ENCODE measurements around the gene SMIM41. TPM values are rescaled to one million over a fixed set of nuclear protein-coding genes. Genes with fewer than 3 reads are reported as not detected.

SMIM41 gene
- polyA plus RNA-seq, 4 donors, result 0.27 to 0.70 (median 0.41) TPM

DNA sequence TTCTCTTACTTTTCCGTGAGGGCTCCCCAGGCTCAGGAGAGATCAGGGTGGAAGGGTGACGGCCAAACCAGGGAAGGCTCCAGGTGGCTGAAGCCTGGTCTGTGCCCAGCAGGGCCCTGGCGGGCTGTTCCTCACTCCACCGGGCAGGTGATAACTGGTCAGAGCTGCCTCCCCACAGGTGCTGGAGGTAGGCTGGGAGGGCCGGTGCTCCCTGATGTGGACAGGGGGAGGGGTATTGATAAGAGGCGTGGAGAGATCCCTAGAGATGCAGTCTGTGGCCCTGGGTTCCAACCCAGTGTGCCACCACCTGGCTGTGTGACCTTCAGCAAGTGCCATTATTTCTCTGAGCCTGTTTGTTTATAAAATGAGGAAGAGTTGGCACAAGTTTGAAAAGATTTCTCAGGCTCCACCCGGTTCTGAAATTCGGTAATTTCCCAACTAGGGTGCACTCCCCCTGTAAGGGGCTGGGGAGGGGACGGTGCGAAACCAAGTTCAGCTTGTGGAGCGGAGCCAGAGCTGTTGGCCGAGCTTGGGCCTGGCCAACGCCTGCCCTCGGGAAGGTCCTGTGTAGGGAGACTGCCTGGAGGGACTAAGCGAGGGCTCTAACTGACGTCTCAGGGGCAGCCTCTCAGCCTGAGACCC lies 29.3 kb upstream of the SMIM41 start:
- DNase-seq (ENCODE audit: low read depth in 4 of 4, low spot score in 2 of 4), result no peak

GRCh38 chr12:52050758-52051541 lies 28.6 kb upstream of the SMIM41 start, which contains the start of gene NR4A1:
Gene NR4A1 (plus strand): TSS chr12:52051442. CDS start chr12:52054329, 2,887 bp downstream.
- peak in 2 of 4 donors; percentile 80 to 81 for DNase-seq (ENCODE audit: low read depth in 4 of 4, low spot score in 2 of 4)

DNA sequence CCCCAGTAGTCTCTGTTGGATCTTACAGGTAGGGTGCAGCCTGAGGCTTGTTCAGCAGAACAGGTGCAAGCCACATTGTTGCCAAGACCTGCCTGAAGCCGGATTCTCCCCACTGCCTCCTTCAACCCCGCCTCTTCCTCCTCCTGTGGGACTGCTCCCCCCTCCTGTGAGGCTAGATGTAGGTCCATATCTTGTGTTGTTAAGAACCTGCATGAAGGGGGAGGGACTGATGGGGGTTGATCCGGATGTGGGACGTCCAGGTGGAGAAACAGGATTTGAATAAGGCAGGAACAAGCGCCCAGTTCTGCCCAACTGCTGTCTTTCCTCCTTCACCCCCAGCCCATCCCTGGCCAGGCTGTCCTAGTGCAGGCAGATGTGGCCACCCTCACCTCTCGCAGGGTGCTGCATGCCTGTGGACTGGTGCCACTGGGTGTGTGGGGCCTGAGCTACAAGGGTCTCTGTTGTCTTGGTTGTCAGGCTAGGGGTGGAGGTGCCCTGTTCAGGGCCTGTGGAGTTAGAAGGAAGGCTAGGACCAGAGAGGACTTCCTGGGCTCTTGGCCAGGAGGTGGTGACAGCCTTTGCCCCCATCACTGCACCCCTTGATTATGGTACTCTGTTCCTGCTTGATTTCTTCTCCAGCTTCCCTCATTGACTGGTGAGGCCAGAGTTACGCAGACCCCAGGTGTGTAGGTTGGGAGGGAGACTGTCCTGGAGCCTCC lies 26.9 kb upstream of the SMIM41 start:
- DNase-seq (ENCODE audit: low read depth in 4 of 4, low spot score in 2 of 4), result no peak

GRCh38 chr12:52053536-52054209 lies 25.8 kb upstream of the SMIM41 start:
- no peak for DNase-seq (ENCODE audit: low read depth in 4 of 4, low spot score in 2 of 4)

GRCh38 chr12:52054231-52054832 lies 25.2 kb upstream of the SMIM41 start:
- no peak for DNase-seq (ENCODE audit: low read depth in 4 of 4, low spot score in 2 of 4)

DNA sequence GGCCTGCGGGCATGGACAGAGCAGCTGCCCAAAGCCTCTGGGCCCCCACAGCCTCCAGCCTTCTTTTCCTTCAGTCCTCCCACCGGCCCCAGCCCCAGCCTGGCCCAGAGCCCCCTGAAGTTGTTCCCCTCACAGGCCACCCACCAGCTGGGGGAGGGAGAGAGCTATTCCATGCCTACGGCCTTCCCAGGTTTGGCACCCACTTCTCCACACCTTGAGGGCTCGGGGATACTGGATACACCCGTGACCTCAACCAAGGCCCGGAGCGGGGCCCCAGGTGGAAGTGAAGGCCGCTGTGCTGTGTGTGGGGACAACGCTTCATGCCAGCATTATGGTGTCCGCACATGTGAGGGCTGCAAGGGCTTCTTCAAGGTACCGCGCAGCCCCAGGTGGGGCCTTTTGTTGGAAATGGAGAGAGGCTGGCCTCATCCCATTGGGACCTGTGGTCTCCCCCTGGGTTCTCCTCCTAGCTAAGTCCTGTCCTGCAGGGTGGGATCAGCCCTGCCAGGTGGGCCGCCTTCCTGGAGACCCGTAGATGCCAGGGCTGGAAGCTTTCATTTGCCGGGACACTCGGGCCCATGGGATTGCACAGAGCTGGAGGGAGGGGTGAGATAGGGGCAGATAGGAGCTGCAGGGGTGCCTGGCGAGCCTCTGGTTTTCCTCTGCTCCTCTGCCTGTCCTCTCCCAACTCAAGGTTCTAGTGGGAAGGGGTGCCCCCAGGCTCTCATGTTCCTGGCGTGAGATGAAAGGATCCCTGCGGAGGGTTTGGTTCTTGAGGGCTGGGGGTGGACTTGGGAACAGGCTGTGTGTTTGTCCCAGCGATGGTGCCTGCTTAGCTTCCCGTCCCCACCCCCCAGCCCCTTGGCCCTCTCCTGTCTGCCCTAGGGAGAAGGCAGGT lies 24.4 kb upstream of the SMIM41 start:
- DNase-seq (ENCODE audit: low read depth in 4 of 4, low spot score in 2 of 4), result no peak

GRCh38 chr12:52055731-52056711 lies 23.5 kb upstream of the SMIM41 start:
- DNase-seq (ENCODE audit: low read depth in 4 of 4, low spot score in 2 of 4), result no peak

DNA sequence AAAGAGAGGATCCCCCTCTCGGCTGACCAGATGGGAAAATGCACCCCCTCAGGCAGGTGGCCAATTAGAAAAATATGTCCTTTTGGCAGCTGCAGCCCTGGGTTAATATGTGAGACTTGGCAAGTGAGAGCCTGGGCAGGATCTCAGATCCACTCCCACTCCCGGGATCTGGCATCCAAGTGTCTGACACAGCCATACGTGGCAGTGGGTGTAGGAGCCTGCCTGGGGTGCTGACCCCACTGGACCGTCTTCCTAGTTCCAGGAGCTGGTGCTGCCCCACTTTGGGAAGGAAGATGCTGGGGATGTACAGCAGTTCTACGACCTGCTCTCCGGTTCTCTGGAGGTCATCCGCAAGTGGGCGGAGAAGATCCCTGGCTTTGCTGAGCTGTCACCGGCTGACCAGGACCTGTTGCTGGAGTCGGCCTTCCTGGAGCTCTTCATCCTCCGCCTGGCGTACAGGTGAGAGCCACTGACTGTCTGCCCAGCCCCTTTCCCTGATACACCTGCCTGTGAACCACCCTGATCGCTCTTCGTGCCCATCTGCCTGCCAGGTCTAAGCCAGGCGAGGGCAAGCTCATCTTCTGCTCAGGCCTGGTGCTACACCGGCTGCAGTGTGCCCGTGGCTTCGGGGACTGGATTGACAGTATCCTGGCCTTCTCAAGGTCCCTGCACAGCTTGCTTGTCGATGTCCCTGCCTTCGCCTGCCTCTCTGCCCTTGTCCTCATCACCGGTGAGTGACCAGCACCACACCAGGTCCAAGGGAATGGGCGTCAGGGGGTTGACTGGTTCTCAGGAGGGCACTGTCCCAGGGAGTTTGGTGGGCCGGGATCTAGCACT lies 22.5 kb upstream of the SMIM41 start:
- DNase-seq (ENCODE audit: low read depth in 4 of 4, low spot score in 2 of 4), result no peak

DNA sequence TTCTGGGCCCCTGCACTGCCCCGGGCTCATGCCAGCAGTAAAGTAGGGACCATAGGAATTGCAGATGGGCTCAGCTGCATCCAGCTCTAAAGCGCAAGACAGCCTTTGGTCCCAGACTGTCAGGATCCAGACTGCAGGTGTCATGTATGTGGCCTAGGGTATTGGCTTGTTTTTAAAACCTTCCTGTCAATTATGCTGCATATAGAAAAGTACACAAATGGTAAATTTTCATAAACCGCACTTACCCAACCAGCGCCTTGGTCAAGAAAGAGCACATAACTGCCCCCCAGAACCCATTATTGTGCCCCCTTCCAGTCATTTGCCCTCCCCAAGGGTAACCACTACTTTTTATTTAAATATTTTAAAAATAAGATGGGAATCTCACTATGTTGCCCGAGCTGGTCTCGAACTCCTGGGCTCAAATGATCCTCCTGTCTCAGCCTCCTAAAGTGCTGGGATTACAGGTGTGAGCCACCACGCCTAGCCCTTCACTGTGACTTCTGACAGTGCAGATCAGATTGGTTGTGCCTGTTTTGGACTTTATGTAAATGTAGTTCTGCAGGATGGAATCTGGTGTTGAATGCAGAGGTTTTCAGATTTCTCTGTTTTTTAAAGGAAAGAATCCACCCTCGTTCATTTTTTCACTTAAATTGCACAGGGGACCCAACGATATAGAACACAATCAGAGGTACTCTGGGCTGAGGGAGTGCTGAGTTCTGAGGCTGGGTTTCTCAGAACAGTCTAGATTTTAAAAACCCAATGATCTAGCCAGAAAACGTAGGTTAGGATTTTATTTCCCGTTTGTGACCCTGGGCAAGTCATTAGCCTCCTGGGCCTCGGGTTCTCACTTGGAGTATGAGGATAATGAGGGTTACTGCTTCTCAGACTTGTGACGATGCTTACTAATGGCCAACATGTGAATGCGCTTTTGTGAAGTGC lies 21.6 kb upstream of the SMIM41 start:
- no peak for DNase-seq (ENCODE audit: low read depth in 4 of 4, low spot score in 2 of 4)

GRCh38 chr12:52058631-52059361 lies 20.7 kb upstream of the SMIM41 start:
- DNase-seq (ENCODE audit: low read depth in 4 of 4, low spot score in 2 of 4), result no peak

DNA sequence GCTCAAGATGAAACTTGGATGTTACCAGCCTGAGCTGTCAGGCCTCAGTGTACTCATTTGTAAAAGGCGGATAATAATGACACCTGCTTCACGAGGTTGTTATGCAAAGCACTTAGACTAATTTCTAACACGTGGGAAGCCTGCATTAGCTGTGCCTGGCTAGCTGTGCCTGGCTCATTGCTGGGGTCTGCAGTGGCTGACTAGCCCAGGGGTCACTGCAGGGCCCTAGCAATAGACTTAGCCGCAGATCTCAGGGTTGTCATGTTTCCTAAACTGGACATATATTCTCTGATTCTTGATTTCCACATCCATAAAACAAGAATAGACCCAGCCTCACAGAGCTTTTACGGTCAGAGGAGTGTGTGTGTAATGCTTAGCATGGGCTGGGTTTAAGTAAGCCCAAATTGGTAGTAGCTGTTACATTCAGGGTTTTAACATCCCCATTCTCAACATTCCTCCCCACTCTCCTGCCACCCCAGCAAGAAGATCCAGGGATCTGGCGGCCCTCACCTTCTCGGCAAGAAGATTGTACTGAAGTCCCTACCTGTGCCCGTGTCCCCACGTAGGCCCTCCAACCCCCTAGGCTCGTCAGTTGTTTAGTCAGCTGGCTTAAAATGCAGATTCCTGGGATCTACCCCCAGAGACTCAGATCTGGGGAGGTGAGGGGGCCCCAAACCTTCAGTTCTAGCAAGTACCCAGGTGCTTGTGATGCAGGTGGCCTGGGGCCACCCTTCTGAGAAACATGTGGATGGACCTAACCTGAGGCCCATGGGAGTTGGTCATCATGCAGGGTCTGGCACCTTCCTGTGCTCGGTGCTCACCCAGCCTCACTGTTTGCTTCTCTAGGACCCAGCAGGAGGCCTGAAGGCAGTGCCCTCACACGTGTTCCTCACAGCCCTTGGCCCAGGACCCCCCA lies 19.7 kb upstream of the SMIM41 start:
- DNase-seq (ENCODE audit: low read depth in 4 of 4, low spot score in 2 of 4), result no peak

DNA sequence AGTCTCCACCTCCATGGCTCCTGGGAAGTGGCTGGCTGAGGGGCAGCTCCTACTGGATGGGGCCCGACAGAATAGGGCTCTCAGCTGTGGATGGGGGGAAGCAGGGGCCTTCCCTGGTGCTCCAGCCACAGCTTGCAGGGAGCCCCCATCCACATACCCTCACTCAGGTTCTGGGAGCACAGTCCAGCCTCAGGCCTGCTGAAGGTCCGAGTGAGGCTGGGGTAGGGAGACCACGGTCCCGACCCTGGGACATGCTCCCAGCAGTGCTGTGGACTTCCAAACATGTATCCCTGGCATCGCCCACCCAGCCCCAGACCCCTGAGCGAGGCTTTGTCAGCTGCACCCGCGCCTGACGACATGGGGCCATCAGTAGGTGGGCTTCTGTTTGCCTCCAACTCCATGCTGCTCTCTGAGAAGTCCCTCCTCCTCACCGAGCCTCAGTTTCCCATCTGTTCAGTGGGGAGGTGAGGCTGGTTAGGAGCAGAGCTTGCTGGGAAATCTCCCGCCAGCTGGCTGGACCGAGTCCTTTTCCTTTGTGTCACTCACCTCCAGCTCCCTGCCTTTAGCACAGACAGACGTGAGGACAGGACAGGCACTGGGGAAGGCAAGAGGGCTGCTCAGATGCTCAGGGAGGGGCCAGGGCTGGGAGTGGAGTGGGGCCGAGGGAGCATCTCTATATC lies 18.9 kb upstream of the SMIM41 start:
- DNase-seq (ENCODE audit: low read depth in 4 of 4, low spot score in 2 of 4), result no peak

- no peak for DNase-seq (ENCODE audit: low read depth in 4 of 4, low spot score in 2 of 4)
These were observed 17.9 kb upstream of the SMIM41 start for GRCh38 chr12:52061470-52062166.

All from left renal cortex interstitium (tissue), 4 donors.